ENCODE data around the gene CRYBA2.

- no peak for TF ChIP-seq CTCF (conservative IDR thresholded peaks at IDR 0.05 in 1 of 2, IDR thresholded peaks at IDR 0.05 in 1 of 2; ENCODE audit: extremely low read depth in 1 of 2, insufficient read depth in 1 of 2, low read depth in 1 of 2, low read length in 2 of 2)
- no peak for TF ChIP-seq EZH2 (IDR thresholded peaks at IDR 0.05; ENCODE audit: borderline replicate concordance, low read length)
These were observed 37.2 kb downstream of the CRYBA2 start for GRCh38 chr2:218956039-218956438.

Data from mammary epithelial cell (primary cell).